GM18505 (cell line): ENCODE data around the gene ARID3B.
A peak's percentile ranks its signal among the peaks of the same experiment; 100 is the strongest.
"Not testable (repeated sequence)": the region's sequence is repeated elsewhere in the genome, so short reads cannot be mapped to it uniquely, and the experiment has no call there.

Experiments used
- ATAC-seq: cut with Tn5 transposase; IDR thresholded peaks from one replicate; pipeline ENCODE4 v1.9.1; 2021; ENCODE audit not compliant: unreplicated experiment
- POLR2A ChIP-seq: IDR thresholded peaks from 4 replicates; pipeline ENCODE4 v1.6.1; 2011; ENCODE audit warnings: borderline replicate concordance; ENCODE audit not compliant: insufficient read depth, insufficient read length; ENCODE audit errors: extremely low read depth

The ARID3B gene

GRCh38 chr15:74519311-74519710, 21.7 kb upstream of the ARID3B start:
- ATAC-seq, result no peak
- TF ChIP-seq POLR2A, result no peak

- no peak for TF ChIP-seq POLR2A
- ATAC-seq, result no peak
Measured at GRCh38 chr15:74520407-74520806, 20.6 kb upstream of the ARID3B start.

- no peak for TF ChIP-seq POLR2A
- ATAC-seq, result no peak
Measured at GRCh38 chr15:74523982-74524381, 17.0 kb upstream of the ARID3B start.

DNA sequence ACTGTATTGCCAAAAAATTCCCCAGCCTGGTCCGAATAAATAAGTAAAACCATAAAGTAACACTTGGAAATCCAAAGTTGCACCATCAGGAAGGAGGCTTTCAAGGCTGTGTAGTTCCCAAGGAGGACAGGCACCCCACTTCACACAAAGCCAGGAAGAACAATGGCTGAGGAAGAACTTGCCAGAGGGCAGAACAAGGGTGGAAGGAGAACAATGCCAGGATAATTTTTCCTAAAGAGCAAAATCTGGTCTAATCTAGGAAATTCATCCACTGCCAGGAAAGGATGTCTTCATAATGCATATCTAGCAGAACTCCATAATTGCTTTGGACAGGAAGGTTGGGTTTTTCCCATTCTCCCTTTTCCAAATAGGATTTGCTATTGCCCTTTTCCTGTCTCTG, 15.7 kb upstream of the ARID3B start:
- TF ChIP-seq POLR2A, result no peak
- no peak for ATAC-seq

DNA sequence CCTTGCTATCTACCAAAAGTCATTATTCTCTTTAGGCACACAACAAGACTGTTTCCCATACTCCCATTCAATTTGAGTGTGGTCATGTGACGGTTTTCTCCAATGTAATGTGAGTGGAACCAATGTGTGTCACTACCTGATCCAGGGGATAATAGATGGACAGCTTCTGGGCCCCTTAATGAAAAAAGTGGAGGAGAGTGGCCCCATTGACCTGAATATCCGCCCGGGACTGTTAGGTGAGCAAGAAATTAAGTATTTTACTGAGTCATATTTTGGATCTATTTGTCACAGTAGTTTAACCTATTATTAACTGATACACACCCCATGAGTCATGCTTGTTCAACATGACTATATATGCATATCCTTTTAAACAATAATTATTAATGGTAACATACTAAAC, 15.1 kb upstream of the ARID3B start:
- ATAC-seq, result no peak
- no peak for TF ChIP-seq POLR2A

DNA sequence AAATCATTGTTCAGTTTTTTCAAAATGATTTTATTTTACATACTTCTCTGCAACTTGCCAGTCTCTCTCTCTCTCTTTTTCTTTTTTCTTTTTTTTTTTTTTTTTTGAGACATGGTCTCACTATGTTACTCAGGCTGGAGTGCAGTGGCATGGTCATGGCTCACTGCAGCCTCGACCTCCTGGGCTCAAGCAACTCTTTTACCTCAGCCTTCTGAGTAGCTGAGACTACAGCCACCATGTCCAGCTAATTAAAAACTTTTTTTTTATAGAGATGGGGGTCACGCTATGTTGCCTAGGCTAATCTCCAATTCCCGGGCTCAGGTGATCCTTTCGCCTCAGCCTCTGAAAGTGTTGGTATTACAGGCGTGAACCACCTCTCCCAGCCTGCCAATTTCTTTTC, 12.1 kb upstream of the ARID3B start:
- TF ChIP-seq POLR2A, result no peak
- no peak for ATAC-seq

- TF ChIP-seq POLR2A, result no peak
- ATAC-seq, result no peak
Measured at GRCh38 chr15:74529921-74530320, 11.1 kb upstream of the ARID3B start.

GRCh38 chr15:74530771-74531143, 10.3 kb upstream of the ARID3B start:
- TF ChIP-seq POLR2A, result no peak
- ATAC-seq, result no peak

- no peak for TF ChIP-seq POLR2A
- ATAC-seq, result no peak
Measured at GRCh38 chr15:74531144-74531811, 9.7 kb upstream of the ARID3B start.

- no peak for ATAC-seq
Measured at GRCh38 chr15:74535388-74536084, 5.5 kb upstream of the ARID3B start.

GRCh38 chr15:74537736-74538135, 3.3 kb upstream of the ARID3B start:
- no peak for TF ChIP-seq POLR2A
- ATAC-seq, result no peak

More at GRCh38 chr15:74535388-74536084, 5.5 kb upstream of the ARID3B start:
- TF ChIP-seq POLR2A, result no peak

DNA sequence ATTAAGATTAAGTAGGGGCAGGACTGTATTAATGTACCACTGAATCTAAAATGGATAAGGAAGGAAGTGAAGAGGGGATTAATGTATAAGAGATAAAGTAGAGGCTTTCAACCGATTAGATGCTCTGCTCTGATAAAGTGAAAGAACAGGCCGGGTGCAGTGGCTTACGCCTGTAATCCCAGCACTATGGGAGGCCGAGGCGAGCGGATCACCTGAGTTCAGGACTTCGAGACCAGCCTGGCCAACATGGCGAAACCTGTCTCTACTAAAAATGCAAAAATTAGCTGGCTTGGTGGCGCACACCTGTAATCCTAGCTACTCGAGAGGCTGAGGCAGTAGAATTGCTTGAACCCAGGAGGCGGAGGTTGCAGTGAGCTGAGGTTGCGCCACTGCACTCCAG, 1.5 kb upstream of the ARID3B start:
- not testable (repeated sequence) for ATAC-seq

DNA sequence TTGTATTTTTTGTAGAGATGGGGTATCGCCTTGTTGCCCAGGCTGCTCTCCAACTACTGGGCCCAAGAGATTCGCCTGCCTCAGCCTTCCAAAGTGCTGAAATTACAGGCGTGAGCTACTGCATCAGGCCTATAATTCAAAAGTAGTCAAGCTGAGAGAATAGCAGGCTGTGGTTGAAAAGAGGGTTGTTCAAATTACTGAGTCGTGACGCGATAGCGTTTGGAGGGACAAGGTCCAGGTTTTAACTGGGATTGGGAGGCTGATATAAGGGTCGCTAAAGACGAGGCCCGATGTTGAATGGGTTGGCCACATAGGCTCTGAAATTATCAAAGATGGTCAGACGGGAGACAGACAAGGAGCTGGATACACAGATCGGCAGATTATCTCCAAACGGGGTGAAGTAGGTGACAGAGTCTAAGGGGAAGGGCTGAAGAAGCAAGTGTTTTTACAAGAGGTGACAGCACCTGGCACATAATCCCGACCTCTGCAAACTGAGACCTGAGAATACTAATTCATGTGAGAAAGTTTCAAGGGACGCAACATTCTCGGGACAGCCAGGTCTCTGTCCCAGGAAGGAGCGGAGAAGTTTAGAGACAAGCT, 759 bp upstream of the ARID3B start:
- TF ChIP-seq POLR2A, result no peak
- peak; percentile 8 for ATAC-seq

DNA sequence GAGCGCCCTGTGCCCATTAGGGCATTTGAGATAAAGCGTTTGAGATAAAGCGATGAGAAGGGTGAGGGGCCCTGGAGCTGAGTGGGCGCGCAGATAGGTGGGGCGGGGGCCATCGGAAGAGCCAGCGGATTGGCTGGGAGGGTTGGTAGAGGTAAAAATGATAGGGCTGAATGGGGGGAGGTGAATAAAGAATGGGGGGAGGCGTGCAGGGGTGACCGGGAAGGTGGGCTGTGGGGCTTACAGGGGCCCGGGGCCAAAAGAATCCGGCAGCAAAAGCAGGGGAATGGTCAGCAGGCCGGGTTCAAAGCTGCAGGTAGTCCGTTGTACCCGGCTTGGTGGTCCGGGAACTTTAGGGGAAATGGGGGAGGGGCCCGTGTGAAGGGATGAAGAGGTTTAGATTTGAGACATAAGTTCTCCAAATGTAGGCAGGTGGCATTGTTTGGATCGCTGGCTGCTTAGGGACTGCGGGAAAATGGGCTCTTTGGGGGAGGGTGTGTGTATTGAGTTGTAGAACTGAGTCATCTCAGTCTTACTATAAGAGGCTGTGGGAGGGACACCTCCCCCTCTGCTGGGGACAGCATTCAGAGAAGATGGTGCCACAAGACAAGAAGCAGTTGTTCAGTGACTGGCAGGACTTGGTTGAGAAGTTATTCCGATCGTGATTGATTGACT, 610 bp downstream of the ARID3B start:
- peak; percentile 10 for ATAC-seq
- peak; percentile 49 for TF ChIP-seq POLR2A
